Measurements from ENCODE around the gene ATP6V0A4.

DNA sequence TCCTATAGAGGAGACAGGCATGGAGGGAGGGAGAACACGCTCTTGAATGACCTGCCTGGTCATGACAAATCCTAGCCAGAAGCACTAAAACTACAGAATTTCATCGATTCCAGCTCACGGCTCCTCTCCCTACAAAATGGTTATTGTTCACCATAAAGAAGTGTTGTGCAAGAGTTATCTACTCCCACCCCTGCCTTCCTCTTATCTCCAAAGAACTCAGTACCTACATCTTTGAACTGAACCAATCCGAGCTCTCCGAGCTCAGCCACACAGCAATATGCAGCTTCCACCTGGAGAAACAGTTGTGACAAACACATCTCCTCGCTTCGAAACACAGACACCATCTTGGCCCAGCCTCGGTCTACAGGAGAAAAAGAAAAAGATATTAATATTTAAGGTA is 27.1 kb downstream of the ATP6V0A4 start:
- TF ChIP-seq, protein P1, sequence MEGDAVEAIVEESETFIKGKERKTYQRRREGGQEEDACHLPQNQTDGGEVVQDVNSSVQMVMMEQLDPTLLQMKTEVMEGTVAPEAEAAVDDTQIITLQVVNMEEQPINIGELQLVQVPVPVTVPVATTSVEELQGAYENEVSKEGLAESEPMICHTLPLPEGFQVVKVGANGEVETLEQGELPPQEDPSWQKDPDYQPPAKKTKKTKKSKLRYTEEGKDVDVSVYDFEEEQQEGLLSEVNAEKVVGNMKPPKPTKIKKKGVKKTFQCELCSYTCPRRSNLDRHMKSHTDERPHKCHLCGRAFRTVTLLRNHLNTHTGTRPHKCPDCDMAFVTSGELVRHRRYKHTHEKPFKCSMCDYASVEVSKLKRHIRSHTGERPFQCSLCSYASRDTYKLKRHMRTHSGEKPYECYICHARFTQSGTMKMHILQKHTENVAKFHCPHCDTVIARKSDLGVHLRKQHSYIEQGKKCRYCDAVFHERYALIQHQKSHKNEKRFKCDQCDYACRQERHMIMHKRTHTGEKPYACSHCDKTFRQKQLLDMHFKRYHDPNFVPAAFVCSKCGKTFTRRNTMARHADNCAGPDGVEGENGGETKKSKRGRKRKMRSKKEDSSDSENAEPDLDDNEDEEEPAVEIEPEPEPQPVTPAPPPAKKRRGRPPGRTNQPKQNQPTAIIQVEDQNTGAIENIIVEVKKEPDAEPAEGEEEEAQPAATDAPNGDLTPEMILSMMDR (IDR thresholded peaks at IDR 0.05), result no peak
- no peak for TF ChIP-seq ZFX (IDR thresholded peaks at IDR 0.05; ENCODE audit: borderline replicate concordance)

Data from 22Rv1 (cell line).